Neural progenitor cell (in vitro differentiated cells): Measurements from ENCODE around the gene SPTB.

ENCODE experiments used
- EZH2 ChIP-seq: fragments of 200-600 bp; sonication (generic); IDR thresholded peaks from 2 replicates; pipeline ENCODE4 v1.6.1; 2017; ENCODE audit warnings: antibody characterized with exemption, mild to moderate bottlenecking, moderate library complexity
- EZH2phosphoT487 ChIP-seq: fragments of 200-600 bp; sonication (generic); IDR thresholded peaks from 2 replicates; pipeline ENCODE4 v1.6.1; 2017; ENCODE audit warnings: antibody characterized with exemption
- TF ChIP-seq, protein P1 (sequence below): fragments of 200-600 bp; sonication (generic); IDR thresholded peaks from 2 replicates; pipeline ENCODE4 v1.5.1; 2017; ENCODE audit warnings: antibody characterized with exemption, mild to moderate bottlenecking

DNA sequence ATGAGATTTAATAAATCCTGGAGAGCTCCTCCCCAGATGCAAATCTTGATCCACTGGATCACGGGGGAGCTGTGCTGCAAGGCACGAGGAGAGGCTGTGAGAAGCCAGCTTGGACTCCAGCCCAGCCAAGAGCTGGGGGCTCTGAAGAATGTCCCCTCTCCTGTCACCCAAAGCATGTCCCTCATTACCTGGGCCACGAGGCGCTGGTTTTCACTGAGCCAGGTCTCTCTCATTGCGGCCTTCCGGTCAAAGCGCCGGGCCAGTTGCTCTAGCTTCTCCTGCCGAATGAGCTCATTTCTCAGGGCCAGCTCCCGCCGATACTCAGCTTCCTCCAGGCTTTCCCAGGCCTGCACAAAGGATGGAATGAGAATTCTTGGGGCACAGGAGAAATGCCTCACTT is 83.3 kb downstream of the SPTB start:
- TF ChIP-seq, protein P1, sequence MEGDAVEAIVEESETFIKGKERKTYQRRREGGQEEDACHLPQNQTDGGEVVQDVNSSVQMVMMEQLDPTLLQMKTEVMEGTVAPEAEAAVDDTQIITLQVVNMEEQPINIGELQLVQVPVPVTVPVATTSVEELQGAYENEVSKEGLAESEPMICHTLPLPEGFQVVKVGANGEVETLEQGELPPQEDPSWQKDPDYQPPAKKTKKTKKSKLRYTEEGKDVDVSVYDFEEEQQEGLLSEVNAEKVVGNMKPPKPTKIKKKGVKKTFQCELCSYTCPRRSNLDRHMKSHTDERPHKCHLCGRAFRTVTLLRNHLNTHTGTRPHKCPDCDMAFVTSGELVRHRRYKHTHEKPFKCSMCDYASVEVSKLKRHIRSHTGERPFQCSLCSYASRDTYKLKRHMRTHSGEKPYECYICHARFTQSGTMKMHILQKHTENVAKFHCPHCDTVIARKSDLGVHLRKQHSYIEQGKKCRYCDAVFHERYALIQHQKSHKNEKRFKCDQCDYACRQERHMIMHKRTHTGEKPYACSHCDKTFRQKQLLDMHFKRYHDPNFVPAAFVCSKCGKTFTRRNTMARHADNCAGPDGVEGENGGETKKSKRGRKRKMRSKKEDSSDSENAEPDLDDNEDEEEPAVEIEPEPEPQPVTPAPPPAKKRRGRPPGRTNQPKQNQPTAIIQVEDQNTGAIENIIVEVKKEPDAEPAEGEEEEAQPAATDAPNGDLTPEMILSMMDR: no peak
- TF ChIP-seq EZH2: no peak
- TF ChIP-seq EZH2phosphoT487: no peak
